OCI-LY7 (cell line): ENCODE measurements around the gene LRRC8D. TPM values are rescaled to one million over a fixed set of nuclear protein-coding genes. Genes with fewer than 3 reads are reported as not detected.

Source experiments
- BruUV-seq: library from RNA; stranded (reverse); fragments of 400-500 nt; replicated peaks from 2 replicates; lab custom pipeline; 2021; lab: Mats Ljungman, UMichigan
- CTCF ChIA-PET: fragments of 300-600 bp; sonication (Branson Sonifier 250); formaldehyde crosslinking; loops from one replicate; lab custom pipeline; 2022; ENCODE audit warnings: antibody characterized with exemption; ENCODE audit not compliant: unreplicated experiment; lab: Charles Lee
- POLR2A ChIA-PET: fragments of 300-600 bp; sonication (Branson Sonifier 250); formaldehyde crosslinking; loops from one replicate; lab custom pipeline; 2022; ENCODE audit warnings: antibody characterized with exemption; lab: Charles Lee
- DNase-seq: peaks from one replicate; pipeline ENCODE4 v3.0.0-alpha.2; 2015; ENCODE audit warnings: low spot score
- H2AFZ ChIP-seq: fragments of 200-600 bp; sonication (generic), shearing (Covaris generic); 2 replicates; pipeline ENCODE4 v1.6.1; 2014; ENCODE audit warnings: mild to moderate bottlenecking, antibody characterized with exemption, low read length, moderate library complexity
- H3K27ac ChIP-seq: fragments of 200-600 bp; sonication (generic); 2 replicates; pipeline ENCODE4 v1.5.1; 2014; ENCODE audit warnings: mixed run types, low read depth, mild to moderate bottlenecking, moderate library complexity, low read length, inconsistent platforms; ENCODE audit not compliant: poor library complexity, severe bottlenecking
- H3K36me3 ChIP-seq: fragments of 200-600 bp; sonication (generic); 2 replicates; pipeline ENCODE4 v1.6.1; 2014; ENCODE audit warnings: mild to moderate bottlenecking, antibody characterized with exemption, low read length, moderate library complexity, mixed read lengths; ENCODE audit not compliant: insufficient read depth
- H3K4me1 ChIP-seq: fragments of 200-600 bp; sonication (generic); 2 replicates; pipeline ENCODE4 v1.5.1; 2014; ENCODE audit warnings: mild to moderate bottlenecking, low read length; ENCODE audit not compliant: insufficient read depth, poor library complexity, severe bottlenecking
- H3K4me2 ChIP-seq: fragments of 200-600 bp; sonication (generic); 2 replicates; pipeline ENCODE4 v1.6.1; 2014; ENCODE audit warnings: mild to moderate bottlenecking, low read length
- H3K4me3 ChIP-seq: fragments of 200-600 bp; sonication (generic); 2 replicates; pipeline ENCODE4 v1.5.1; 2014; ENCODE audit warnings: mild to moderate bottlenecking, low read depth, low read length; ENCODE audit not compliant: poor library complexity, severe bottlenecking
- H3K79me2 ChIP-seq: fragments of 200-600 bp; sonication (generic); 2 replicates; pipeline ENCODE4 v1.6.1; 2016; ENCODE audit warnings: low read depth, mild to moderate bottlenecking, low read length, moderate library complexity, mixed read lengths; ENCODE audit not compliant: insufficient read depth
- H3K9me2 ChIP-seq: fragments of 200-600 bp; sonication (generic); 2 replicates; pipeline ENCODE4 v1.6.1; 2016; ENCODE audit warnings: mild to moderate bottlenecking, low read length, mixed read lengths; ENCODE audit not compliant: insufficient read depth
- H3K9me3 ChIP-seq: fragments of 200-600 bp; sonication (generic); 2 replicates; pipeline ENCODE4 v1.6.1; 2014; ENCODE audit warnings: mild to moderate bottlenecking, mixed run types, low read length, mixed read lengths
- H4K20me1 ChIP-seq: fragments of 200-600 bp; sonication (generic); 2 replicates; pipeline ENCODE4 v1.6.1; 2014; ENCODE audit warnings: mild to moderate bottlenecking, antibody characterized with exemption, low read length, moderate library complexity, mixed read lengths; ENCODE audit not compliant: insufficient read depth
- CTCF ChIP-seq: fragments of 200-600 bp; sonication (generic); conservative IDR thresholded peaks from 2 replicates; pipeline ENCODE4 v1.5.1; 2014; ENCODE audit warnings: mild to moderate bottlenecking, antibody characterized with exemption, low read length, moderate library complexity, mixed read lengths
- EZH2phosphoT487 ChIP-seq: fragments of 200-600 bp; sonication (generic); IDR thresholded peaks from 2 replicates; pipeline ENCODE4 v1.6.1; 2018; ENCODE audit warnings: low read depth, borderline replicate concordance, mild to moderate bottlenecking, mixed run types, antibody characterized with exemption, low read length, moderate library complexity, mixed read lengths
- intact Hi-C: fragments of 100-400 bp; cut with micrococcal nuclease; formaldehyde crosslinking; loops from one replicate; pipeline ENCODE4 v1.10.0; 2022; ENCODE audit not compliant: unreplicated experiment
- total RNA-seq, 2 experiments: library from RNA; depleted of rRNA in 1 of 2; stranded (reverse); fragments of >200 nt in 1 of 2; shearing (Covaris generic) in 1 of 2; gene quantifications; 2 replicates each; pipeline ENCODE4 v1.2.3, GENCODE V29; 2014 to 2022

The LRRC8D gene
- total RNA-seq, 2 experiments from 2014 or later = 23.8 to 37.1 TPM

GRCh38 chr1:89808441-89809117 lies 12.3 kb upstream of the LRRC8D start:
- ChIA-PET CTCF (interaction anchor here (0.5 kb wide), 2 partner anchors 11 to 311 kb away, joined by 3 to 5 read pairs; no protein-coding TSS in a partner anchor), POLR2A (interaction anchor here (0.5 to 0.6 kb wide), 3 partner anchors 130 to 208 kb away, joined by 3 to 4 read pairs (median 3); no protein-coding TSS in a partner anchor)
- Histone ChIP-seq H3K4me2 (no peak overlapping the region), H3K36me3 (no peaks in the 10 kb centered on the region), H3K4me1 (no peaks in the 10 kb centered on the region), H4K20me1 (no peaks in the 10 kb centered on the region), H2AFZ (no peak overlapping the region), H3K9me2 (no peaks in the 10 kb centered on the region), H3K9me3 (no peaks in the 10 kb centered on the region), H3K4me3 (no peak overlapping the region), H3K27ac (no peak overlapping the region), H3K79me2 (no peaks in the 10 kb centered on the region)
- intact Hi-C loops = no loop called here
- no TSS peak for BruUV-seq
- no peak for DNase-seq
- TF ChIP-seq CTCF (no peak), EZH2phosphoT487 (no peak)

- CTCF ChIA-PET = interaction anchor here (0.5 kb wide), 1 partner anchor 10 kb away, joined by 3 read pairs; no protein-coding TSS in a partner anchor
- no peaks in the 10 kb centered on the region for H3K36me3 ChIP-seq
- DNase-seq = no peak
- no peak for TF ChIP-seq EZH2phosphoT487
- TF ChIP-seq CTCF = no peak
- H4K20me1 ChIP-seq = no peaks in the 10 kb centered on the region
- no TSS peak for BruUV-seq
- no peak overlapping the region for H2AFZ ChIP-seq
- H3K9me2 ChIP-seq = no peaks in the 10 kb centered on the region
- H3K9me3 ChIP-seq = no peaks in the 10 kb centered on the region
- no peak overlapping the region for H3K27ac ChIP-seq
- no peaks in the 10 kb centered on the region for H3K79me2 ChIP-seq
- POLR2A ChIA-PET = interaction anchor here (0.6 to 1.0 kb wide), 2 partner anchors 179 to 207 kb away, joined by 3 read pairs; no protein-coding TSS in a partner anchor
- intact Hi-C loops = no loop called here
- no peak overlapping the region for H3K4me2 ChIP-seq
- H3K4me3 ChIP-seq = no peak overlapping the region
- no peaks in the 10 kb centered on the region for H3K4me1 ChIP-seq
Measured at GRCh38 chr1:89809556-89809955, 11.3 kb upstream of the LRRC8D start.

- ChIA-PET POLR2A (interaction anchor here (1.0 kb wide), 1 partner anchor 179 kb away, joined by 3 read pairs; no protein-coding TSS in a partner anchor), CTCF (no interaction called here)
- Histone ChIP-seq H3K27ac (no peak overlapping the region), H3K36me3 (no peaks in the 10 kb centered on the region), H3K9me3 (no peaks in the 10 kb centered on the region), H3K4me2 (no peak overlapping the region), H3K9me2 (no peaks in the 10 kb centered on the region), H3K4me3 (no peak overlapping the region), H3K4me1 (no peaks in the 10 kb centered on the region), H4K20me1 (no peaks in the 10 kb centered on the region), H2AFZ (no peak overlapping the region), H3K79me2 (no peaks in the 10 kb centered on the region)
- TF ChIP-seq CTCF = no peak
- TF ChIP-seq EZH2phosphoT487 = no peak
- intact Hi-C loops = no loop called here
- DNase-seq = no peak
- no TSS peak for BruUV-seq
Measured at GRCh38 chr1:89810302-89810701, 10.5 kb upstream of the LRRC8D start.
